ENCODE measurements around the gene MYOCOS.

DNA sequence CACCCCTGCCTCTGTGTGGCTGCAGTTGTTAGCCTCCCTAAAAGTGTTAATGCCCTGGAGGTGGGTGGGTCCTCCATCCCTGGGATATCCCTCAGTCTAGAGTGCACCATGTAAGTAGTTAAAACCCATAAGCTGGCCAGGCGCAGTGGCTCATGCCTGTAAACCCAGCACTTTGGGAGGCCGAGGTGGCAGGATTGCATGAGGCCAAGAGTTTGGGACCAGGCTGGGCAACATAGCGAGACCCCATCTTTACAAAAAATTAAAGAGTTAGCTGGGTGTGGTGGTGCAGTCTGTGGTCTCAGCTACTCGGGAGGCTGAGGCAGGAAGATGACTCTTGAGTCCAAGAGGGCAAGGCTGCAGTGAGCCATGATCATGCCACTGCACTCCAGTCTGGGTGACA, 20.2 kb downstream of the MYOCOS start:
- TF ChIP-seq HDGF (IDR thresholded peaks at IDR 0.05; ENCODE audit: borderline replicate concordance), result no peak
- no peak for TF ChIP-seq NFRKB (IDR thresholded peaks at IDR 0.05)
- no peak for TF ChIP-seq SUZ12 (IDR thresholded peaks at IDR 0.05)
- TF ChIP-seq SP1 (IDR thresholded peaks at IDR 0.05), result no peak
- no peak for TF ChIP-seq FOXA1 (IDR thresholded peaks at IDR 0.05)
- TF ChIP-seq, protein P1, sequence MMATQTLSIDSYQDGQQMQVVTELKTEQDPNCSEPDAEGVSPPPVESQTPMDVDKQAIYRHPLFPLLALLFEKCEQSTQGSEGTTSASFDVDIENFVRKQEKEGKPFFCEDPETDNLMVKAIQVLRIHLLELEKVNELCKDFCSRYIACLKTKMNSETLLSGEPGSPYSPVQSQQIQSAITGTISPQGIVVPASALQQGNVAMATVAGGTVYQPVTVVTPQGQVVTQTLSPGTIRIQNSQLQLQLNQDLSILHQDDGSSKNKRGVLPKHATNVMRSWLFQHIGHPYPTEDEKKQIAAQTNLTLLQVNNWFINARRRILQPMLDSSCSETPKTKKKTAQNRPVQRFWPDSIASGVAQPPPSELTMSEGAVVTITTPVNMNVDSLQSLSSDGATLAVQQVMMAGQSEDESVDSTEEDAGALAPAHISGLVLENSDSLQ (IDR thresholded peaks at IDR 0.05), result no peak
- TF ChIP-seq TARDBP (IDR thresholded peaks at IDR 0.05), result no peak
- TF ChIP-seq FOXK2 (IDR thresholded peaks at IDR 0.05), result no peak
- no peak for TF ChIP-seq ARNT (IDR thresholded peaks at IDR 0.05)

All from HEK293T (cell line).